H1 (cell line): ENCODE results near the gene ZNF225. TPM values are rescaled to one million over a fixed set of nuclear protein-coding genes. Genes with fewer than 3 reads are reported as not detected.

Experiments used
- BRCA1 ChIP-seq: IDR thresholded peaks from 2 replicates; pipeline ENCODE4 v1.6.1; 2012; ENCODE audit warnings: low read depth, low read length, improper control_type of control experiment
- KDM1A ChIP-seq: fragments of 200-600, 300-600 bp; sonication (generic); IDR thresholded peaks from 2 replicates; pipeline ENCODE4 v1.7.1; 2016; ENCODE audit warnings: mild to moderate bottlenecking, low read length, borderline replicate concordance
- POLR2A ChIP-seq, 2 experiments: IDR thresholded peaks; 1 replicate in 1 of 2; 2 replicates in 1 of 2; pipeline ENCODE4 v1.6.1; 2011; ENCODE audit warnings: low read depth in 2 of 2, low read length in 2 of 2, mild to moderate bottlenecking in 2 of 2; ENCODE audit errors: control extremely low read depth in 1 of 2
- polyA plus RNA-seq, 7 experiments: library from polyadenylated mRNA; depleted of rRNA in 3 of 7; stranded (reverse) in 5 of 7; unstranded in 2 of 7; fragments of >200 nt in 5 of 7; fragments of 200-250 nt in 2 of 7; gene quantifications; 1 replicate in 5 of 7; 2 replicates in 1 of 7; 4 replicates in 1 of 7; pipeline versions ENCODE4 v1.2.1 to v1.2.3, GENCODE V29; 2011 to 2013; ENCODE audit warnings: missing spikeins in 2 of 7, mixed read lengths in 2 of 7
- total RNA-seq: library from RNA; stranded (reverse); fragmentation: NEBNext Ultra II Directional; extraction: Animal tissue kit (Norgen Biotek cat#: 25700); gene quantifications from 2 replicates; pipeline ENCODE4 v1.2.1, GENCODE V29; 2021

ZNF225 gene
- total and polyA plus RNA-seq, 2 of the 8 experiments (the other 6 are each of a cell fraction or from before 2014, with no cell fraction given): 0.98 to 5.0 TPM

GRCh38 chr19:44164327-44164672, 51.1 kb downstream of the ZNF225 start (continued):
- no peak for TF ChIP-seq KDM1A
- no peak for TF ChIP-seq BRCA1
- no peak for TF ChIP-seq POLR2A (IDR thresholded peaks at IDR 0.05; ENCODE audit: control extremely low read depth in 1 of 2, low read depth in 2 of 2, low read length in 2 of 2)
